HUES48 (cell line): Measurements from ENCODE around the gene KMO.

Experiments
- H3K27ac ChIP-seq: one replicate; pipeline ENCODE4 v1.7.0; 2013; ENCODE audit warnings: low read depth, low read length, inconsistent platforms
- H3K27me3 ChIP-seq: 2 replicates; pipeline ENCODE4 v1.6.1; 2013; ENCODE audit warnings: mild to moderate bottlenecking, low read length; ENCODE audit not compliant: control insufficient read depth, insufficient read depth
- H3K36me3 ChIP-seq: 2 replicates; pipeline ENCODE4 v1.6.1; 2013; ENCODE audit warnings: low read length; ENCODE audit not compliant: control insufficient read depth, insufficient read depth
- H3K4me1 ChIP-seq: 2 replicates; pipeline ENCODE4 v1.6.1; 2013; ENCODE audit warnings: mild to moderate bottlenecking, low read length; ENCODE audit not compliant: control insufficient read depth, insufficient read depth
- H3K4me3 ChIP-seq: 2 replicates; pipeline ENCODE4 v1.5.1; 2013; ENCODE audit warnings: mild to moderate bottlenecking, low read depth, low read length
- H3K9ac ChIP-seq: 2 replicates; pipeline ENCODE4 v1.6.1; 2013; ENCODE audit warnings: mild to moderate bottlenecking, low read depth, low read length, moderate library complexity
- H3K9me3 ChIP-seq: 2 replicates; pipeline ENCODE4 v1.6.1; 2013; ENCODE audit warnings: low read length; ENCODE audit not compliant: control insufficient read depth, insufficient read depth

KMO gene

GRCh38 chr1:241542199-241542907 lies 10.2 kb downstream of the KMO start:
- no peaks in the 10 kb centered on the region for H3K9me3 ChIP-seq

GRCh38 chr1:241548008-241548407 lies 15.8 kb downstream of the KMO start:
- Histone ChIP-seq H3K4me3 (no peak overlapping the region), H3K9me3 (no peaks in the 10 kb centered on the region), H3K27ac (no peak overlapping the region), H3K4me1 (no peaks in the 10 kb centered on the region), H3K9ac (no peak overlapping the region), H3K27me3 (no peaks in the 10 kb centered on the region), H3K36me3 (no peaks in the 10 kb centered on the region)

More at GRCh38 chr1:241542199-241542907, 10.2 kb downstream of the KMO start:
- no peaks in the 10 kb centered on the region for H3K27me3 ChIP-seq
- no peaks in the 10 kb centered on the region for H3K4me1 ChIP-seq
- no peak overlapping the region for H3K27ac ChIP-seq
- H3K36me3 ChIP-seq: no peaks in the 10 kb centered on the region
- no peak overlapping the region for H3K4me3 ChIP-seq
- H3K9ac ChIP-seq: no peak overlapping the region

GRCh38 chr1:241550318-241550717 lies 18.1 kb downstream of the KMO start:
- H3K9me3 ChIP-seq: no peaks in the 10 kb centered on the region
- no peak overlapping the region for H3K9ac ChIP-seq
- no peak overlapping the region for H3K4me3 ChIP-seq
- no peaks in the 10 kb centered on the region for H3K36me3 ChIP-seq
- H3K4me1 ChIP-seq: no peaks in the 10 kb centered on the region
- H3K27me3 ChIP-seq: no peaks in the 10 kb centered on the region
- no peak overlapping the region for H3K27ac ChIP-seq

GRCh38 chr1:241551759-241552638 lies 19.8 kb downstream of the KMO start:
- Histone ChIP-seq H3K27me3 (no peaks in the 10 kb centered on the region), H3K4me1 (no peaks in the 10 kb centered on the region), H3K9ac (no peak overlapping the region), H3K9me3 (no peaks in the 10 kb centered on the region), H3K27ac (no peak overlapping the region), H3K4me3 (no peak overlapping the region), H3K36me3 (no peaks in the 10 kb centered on the region)

- Histone ChIP-seq H3K36me3 (no peaks in the 10 kb centered on the region), H3K27me3 (no peaks in the 10 kb centered on the region), H3K9ac (no peak overlapping the region), H3K4me3 (no peak overlapping the region), H3K4me1 (no peaks in the 10 kb centered on the region), H3K9me3 (no peaks in the 10 kb centered on the region), H3K27ac (no peak overlapping the region)
Measured at GRCh38 chr1:241553886-241554592, 21.9 kb downstream of the KMO start.

GRCh38 chr1:241555526-241555925 lies 23.3 kb downstream of the KMO start:
- no peak overlapping the region for H3K27ac ChIP-seq

GRCh38 chr1:241557031-241557430 lies 24.9 kb downstream of the KMO start:
- Histone ChIP-seq H3K4me3 (no peak overlapping the region), H3K36me3 (no peaks in the 10 kb centered on the region), H3K27me3 (no peaks in the 10 kb centered on the region), H3K4me1 (no peaks in the 10 kb centered on the region), H3K9me3 (no peaks in the 10 kb centered on the region), H3K27ac (no peak overlapping the region), H3K9ac (no peak overlapping the region)

More at GRCh38 chr1:241555526-241555925, 23.3 kb downstream of the KMO start:
- Histone ChIP-seq H3K4me3 (no peak overlapping the region), H3K9ac (no peak overlapping the region), H3K36me3 (no peaks in the 10 kb centered on the region), H3K4me1 (no peaks in the 10 kb centered on the region), H3K27me3 (no peaks in the 10 kb centered on the region), H3K9me3 (no peaks in the 10 kb centered on the region)

- no peaks in the 10 kb centered on the region for H3K36me3 ChIP-seq
- H3K9ac ChIP-seq: no peak overlapping the region
- no peak overlapping the region for H3K27ac ChIP-seq
Measured at GRCh38 chr1:241557551-241558193, 25.5 kb downstream of the KMO start.

GRCh38 chr1:241560146-241560848 lies 28.1 kb downstream of the KMO start:
- H3K4me1 ChIP-seq: no peaks in the 10 kb centered on the region
- no peak overlapping the region for H3K4me3 ChIP-seq
- no peaks in the 10 kb centered on the region for H3K27me3 ChIP-seq
- no peak overlapping the region for H3K9ac ChIP-seq
- H3K36me3 ChIP-seq: no peaks in the 10 kb centered on the region
- no peaks in the 10 kb centered on the region for H3K9me3 ChIP-seq
- H3K27ac ChIP-seq: no peak overlapping the region

More at GRCh38 chr1:241557551-241558193, 25.5 kb downstream of the KMO start:
- Histone ChIP-seq H3K4me1 (no peaks in the 10 kb centered on the region), H3K27me3 (no peaks in the 10 kb centered on the region), H3K4me3 (no peak overlapping the region), H3K9me3 (no peaks in the 10 kb centered on the region)

- H3K9me3 ChIP-seq: no peaks in the 10 kb centered on the region
- no peaks in the 10 kb centered on the region for H3K36me3 ChIP-seq
Measured at GRCh38 chr1:241560849-241561187, 28.6 kb downstream of the KMO start.

More at GRCh38 chr1:241560849-241561187, 28.6 kb downstream of the KMO start:
- Histone ChIP-seq H3K27me3 (no peaks in the 10 kb centered on the region), H3K4me1 (no peaks in the 10 kb centered on the region), H3K4me3 (no peak overlapping the region), H3K27ac (no peak overlapping the region), H3K9ac (no peak overlapping the region)
